HG03095 (cell line): ENCODE measurements around the gene PCSK4.
"Not testable (repeated sequence)": the region's sequence is repeated elsewhere in the genome, so short reads cannot be mapped to it uniquely, and the experiment has no call there.

ENCODE experiments used
- ATAC-seq: cut with Tn5 transposase; IDR thresholded peaks from one replicate; pipeline ENCODE4 v1.9.1; 2021; ENCODE audit warnings: moderate library complexity; ENCODE audit not compliant: unreplicated experiment

The PCSK4 gene

DNA sequence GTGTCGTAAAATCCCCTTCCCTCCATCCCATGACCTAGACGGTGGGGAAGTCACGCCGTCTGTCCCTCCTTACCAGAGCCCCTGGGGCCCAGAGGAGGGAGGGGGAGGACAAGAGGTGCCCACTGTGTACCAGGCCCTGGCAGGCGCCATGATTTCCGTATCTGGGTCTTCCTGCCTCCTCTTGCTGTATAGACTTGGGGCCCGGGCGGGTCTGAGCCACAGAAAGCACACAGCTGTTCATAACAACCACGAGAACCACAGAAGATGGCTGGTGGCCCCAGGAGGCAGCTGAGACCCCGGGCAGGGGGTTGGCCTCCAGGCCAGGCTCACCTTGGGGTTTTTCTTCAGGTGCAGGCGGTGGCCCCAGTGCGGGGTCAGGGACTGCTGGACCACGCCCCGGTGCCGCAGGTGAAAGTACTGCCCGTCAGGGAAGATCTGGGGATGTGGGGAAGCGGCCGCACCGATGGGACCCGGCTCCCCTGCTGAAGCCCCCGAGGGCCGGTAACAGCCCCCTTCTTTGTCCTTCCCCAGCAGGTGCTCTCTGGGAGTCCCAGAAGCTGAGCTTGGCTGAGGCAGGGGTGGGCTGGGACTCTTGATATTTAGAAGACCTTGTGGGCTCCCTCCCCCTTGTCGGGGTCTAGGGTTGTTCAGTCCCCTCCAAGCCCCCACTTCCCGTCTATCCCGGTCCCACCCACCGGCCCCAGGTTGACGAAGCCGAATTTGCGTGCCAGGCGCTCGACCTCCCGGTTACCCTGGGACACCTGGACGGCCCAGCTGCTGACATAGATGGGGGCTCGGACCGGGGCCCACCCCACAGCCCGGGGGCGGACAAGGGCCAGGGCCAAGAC is 463 bp downstream of the PCSK4 start:
- ATAC-seq: no peak

DNA sequence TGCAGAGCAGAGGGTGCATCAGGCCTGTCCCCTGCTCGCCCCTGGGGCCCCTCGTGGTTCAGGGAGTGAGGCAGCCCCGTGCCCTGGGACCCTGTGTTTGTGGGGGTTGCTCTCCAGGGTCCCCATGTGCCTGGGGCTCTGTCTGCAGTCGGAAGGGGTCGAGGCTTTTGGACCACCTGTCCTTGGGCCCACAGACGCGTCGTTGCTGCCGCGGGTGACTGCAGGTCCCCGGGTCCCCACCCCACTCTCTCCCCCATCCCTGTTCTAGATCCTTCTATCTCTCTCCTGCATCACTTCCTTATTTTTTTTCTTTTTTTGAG is 1.9 kb downstream of the PCSK4 start:
- ATAC-seq: no peak

DNA sequence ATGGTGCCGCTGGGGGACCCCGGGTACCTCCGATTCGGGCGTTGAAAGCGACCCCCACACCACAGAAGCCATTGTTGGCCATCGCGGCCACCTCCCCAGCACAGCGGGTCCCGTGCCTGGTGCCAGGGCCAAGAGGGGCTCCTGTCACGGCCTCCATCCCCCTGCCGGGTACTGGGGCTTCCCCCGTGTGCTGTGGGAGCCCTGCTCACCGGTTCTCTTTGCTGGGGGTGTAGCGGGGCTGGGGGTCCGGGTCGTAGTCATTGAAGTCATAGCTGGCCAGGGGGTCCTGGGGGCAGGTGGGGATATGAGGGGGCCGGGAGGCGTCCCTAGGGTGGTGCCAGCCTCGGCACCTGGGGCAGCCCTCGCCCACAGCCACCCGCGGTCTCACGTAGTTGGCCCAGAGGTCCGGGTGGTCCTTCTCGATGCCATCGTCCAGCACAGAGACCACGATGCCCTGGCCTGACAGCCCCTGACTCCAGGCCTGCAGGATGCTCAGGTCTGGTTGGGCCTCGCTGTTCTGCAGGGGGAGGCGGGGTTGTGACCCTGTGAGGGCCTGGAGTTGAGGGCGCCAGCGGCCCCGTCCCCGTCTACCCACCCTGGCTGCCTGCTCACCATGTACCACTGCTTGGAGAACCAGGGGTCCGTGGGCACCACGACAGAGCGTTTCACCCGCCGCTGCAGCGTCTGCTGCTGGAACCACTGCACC is 2.4 kb downstream of the PCSK4 start:
- ATAC-seq: no peak

DNA sequence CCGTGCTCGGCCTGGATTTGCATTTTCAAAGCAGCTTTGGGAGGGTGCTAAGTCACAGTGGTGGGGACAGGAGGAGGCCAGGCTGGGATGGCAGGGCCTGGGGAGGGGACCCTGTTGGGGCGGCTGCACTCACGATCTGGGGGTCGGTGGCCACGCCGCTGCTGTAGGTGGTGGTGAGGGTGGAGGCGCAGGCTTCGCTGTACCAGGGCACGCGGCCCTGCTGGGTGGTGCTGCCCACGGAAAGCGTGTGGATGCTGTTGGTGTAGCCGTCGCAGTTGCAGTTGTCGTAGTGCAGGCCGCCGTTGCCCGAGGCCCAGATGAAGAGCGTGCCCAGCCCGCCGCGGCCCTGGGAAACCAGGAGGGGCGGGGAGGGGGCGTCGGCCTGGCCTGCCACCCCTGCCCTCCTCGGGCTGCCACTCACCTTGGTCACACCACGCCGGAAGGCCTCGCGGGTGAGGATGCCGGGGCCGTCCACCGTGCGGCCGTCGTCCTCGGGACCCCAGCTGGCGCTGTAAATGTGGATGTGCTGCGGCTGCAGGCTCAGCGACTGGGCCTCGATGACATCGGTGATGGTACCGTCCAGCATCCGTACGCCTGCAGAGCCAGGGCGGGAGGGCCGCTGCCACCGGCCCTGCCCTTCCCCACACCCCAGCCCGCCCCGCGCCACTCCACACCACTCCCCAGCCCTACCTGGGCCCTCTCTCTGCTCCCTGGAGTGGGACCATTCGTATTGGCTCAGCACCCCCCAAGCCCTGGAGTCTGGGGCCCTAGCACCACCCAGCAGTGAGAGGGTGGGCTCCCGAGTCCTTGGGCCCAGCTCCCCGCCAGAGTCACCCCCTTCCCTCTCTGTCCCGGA is 3.2 kb downstream of the PCSK4 start:
- no peak for ATAC-seq

DNA sequence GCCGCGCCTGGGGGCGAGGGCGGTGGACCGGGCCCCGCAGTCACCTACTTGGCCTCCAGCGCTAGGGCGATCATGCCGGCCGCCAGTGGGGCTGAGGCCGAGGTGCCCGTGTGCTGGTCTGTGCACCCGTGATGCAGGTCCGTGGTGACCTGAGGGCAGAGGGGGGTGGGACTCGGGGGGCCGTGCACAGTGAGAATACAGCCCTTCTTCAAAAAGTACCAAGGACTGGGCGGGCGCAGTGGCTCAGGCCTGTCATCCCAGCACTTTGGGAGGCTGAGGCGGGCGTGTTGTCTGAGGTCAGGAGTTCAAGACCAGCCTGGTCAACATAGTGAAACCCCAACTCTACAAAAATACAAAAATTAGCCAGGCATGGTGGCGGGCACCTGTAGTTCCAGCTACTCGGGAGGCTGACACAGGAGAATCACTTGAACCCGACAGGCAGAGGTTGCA is 6.1 kb downstream of the PCSK4 start:
- ATAC-seq: no peak

DNA sequence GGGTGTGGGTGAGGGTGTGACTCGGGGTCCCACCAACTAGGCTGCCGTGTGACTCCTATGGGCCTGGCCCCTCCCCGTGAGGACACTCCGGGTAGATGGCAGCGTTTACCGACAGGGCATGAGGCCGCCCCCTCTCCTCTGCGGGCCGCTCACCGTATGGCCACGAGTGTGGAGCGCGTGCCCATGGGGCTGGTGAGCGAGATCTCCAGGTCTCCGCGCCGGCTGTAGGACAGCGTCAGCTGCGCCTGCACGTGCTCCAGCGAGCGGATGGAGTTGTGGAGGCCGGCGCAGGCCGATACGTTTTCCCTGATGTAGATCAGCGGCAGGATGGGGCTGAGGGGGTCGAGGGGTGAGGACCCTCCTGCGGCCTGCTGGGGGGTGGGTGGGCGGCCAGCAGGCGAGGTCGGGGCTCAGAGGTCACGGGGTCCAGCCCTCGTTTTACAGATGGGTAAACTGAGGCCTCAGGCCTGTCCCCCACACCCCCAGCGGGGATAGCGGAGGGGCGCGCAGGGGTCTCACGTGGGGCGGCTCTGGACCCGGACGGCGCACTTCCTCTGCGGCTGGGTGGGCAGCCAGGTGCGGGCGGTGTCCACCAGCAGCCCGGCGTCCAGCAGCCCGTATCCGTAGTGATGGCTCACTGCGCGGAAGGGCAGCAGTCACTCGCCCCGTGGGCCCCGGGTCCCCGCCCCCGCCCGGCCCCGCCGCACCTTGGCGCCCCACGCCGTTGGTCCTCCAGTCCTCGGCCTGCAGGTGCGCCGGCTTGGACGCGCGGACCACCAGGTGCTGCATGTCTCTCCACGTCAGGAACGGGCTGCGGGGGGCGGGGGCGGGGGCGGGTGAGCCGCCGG is 6.8 kb downstream of the PCSK4 start:
- no peak for ATAC-seq

DNA sequence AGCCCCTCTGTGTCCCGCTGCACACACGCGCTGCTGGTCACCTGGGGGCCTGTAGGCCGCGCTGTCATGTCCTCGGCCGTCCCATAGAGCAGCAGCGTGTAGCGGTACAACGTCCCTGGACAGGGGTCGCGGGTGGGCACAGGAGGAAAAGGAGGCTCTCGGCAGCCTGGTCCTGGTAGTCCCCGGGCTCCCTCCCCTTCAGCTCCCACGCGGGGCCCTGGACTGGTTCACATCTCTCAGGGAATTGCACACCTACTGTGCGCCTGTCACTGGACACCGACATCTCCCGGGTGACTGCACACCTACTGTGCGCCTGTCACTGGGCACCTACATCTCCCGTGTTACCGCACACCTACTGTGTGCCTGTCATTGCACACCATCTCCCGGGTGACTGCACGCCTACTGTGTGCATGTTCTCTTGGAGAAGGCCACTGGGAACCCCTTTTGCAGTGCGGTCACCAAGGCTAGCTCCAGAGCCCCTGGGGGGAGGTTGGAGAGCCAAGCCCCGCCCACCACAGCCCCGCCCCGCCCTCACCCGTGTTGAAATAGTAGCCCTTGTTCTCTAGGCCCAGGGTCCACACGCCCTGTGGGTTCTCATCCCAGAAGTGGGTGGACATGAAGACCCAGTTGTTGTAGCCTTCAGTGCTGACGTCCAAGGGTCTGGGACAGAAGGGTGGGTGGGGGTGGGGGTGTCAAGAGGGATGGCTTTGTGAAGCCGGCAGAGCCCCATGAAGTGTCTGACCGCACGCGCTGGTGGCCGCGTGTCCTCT is 7.6 kb downstream of the PCSK4 start:
- ATAC-seq: no peak

DNA sequence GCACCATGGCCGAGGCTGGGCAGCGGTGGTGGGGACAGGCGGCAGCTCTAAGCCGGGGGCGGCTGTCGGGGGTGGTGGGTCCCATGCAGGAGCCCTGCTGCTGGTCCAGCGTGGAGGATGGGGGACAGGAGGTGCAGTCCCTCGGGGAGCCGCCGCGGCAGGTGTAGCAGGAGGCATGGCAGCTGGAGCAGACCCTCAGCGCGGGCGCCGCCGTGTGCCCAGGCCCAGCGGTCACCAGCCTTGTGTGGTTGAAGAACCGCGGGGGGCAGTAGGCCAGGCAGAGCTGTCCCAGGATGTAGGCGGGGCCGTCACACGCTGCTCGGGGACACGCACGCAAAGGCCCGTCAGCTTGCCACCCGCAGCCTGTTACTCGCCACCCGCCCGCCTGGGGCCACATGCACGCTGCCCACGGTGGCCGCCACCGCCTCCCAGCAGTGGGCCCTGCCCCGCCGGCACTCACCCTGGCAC is 8.2 kb downstream of the PCSK4 start:
- no peak for ATAC-seq

DNA sequence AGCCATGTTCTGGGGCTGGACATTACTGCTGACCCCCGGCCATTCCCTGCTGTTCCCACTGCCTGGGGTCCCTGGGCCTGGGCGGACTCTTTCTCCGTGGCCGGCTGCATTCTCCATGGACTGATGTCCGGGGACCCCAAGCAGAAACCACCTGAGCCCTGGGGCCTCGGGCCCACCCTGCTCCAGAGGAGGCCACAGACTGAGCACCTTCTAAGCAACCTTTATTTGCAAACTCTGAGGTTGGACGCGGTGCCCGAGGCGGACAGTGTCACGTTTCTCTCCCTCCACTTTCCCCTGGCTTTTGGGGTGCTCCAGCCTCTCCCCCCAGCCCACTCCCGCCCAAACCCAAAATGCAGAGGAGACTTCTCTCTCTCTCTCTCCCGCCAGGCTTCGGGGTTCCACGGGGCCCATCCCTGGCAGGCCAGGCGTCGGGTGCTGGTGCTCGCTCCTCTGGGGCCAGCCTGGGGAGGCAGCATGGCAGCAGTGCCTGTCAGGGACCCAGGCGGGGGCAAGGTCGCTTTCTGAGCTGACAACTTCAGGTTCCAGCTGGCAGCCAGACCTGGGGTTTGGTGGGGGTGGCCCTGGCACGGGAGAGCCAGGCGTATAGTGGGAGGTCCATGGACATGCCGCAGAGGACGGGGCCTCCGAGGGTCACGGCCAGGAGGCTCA is 8.8 kb downstream of the PCSK4 start:
- ATAC-seq: no peak

DNA sequence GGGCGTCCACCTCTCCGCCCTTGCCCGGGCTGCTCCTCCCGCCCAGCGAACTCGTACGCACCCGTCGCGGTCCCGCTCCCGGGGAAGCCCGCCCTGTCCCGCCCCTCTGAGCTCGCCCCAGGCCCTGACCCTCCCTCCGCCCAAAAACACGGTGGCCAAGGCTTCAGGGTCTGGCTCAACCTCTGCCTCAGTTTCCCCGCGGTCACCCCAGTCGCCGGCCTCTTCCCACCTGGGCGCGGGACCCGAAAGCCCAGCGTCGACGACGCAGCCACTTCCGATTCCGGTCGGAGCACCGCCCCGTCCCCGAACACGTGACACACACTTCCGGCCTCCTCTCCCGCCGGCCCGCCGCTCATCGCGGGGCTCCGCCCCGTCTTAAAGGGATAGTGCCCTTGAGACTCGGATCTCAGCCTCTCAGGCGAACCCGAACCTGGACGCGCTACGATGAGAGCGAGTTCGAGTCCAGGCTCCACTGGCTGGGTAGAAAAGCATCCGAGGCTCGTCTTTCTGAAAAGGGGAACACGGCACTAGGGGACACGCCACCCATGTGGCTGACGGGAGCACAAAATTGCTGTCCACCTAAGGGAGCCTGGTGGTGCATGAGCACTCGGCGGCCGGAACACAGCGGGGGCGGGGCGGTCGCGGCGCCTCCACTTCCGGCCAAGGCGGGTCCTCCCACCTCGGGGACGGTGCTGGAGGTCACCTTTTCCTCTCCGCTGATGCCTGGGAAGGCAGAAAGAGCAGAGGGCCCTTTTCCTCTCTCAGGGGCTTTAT is 11.0 kb downstream of the PCSK4 start, which contains the start of gene C19orf25:
Gene C19orf25 (minus strand): TSS at position 282 of the 774 bp plus-strand sequence. CDS start 312 bp downstream, outside the sequence.
- ATAC-seq: peak; percentile 78

DNA sequence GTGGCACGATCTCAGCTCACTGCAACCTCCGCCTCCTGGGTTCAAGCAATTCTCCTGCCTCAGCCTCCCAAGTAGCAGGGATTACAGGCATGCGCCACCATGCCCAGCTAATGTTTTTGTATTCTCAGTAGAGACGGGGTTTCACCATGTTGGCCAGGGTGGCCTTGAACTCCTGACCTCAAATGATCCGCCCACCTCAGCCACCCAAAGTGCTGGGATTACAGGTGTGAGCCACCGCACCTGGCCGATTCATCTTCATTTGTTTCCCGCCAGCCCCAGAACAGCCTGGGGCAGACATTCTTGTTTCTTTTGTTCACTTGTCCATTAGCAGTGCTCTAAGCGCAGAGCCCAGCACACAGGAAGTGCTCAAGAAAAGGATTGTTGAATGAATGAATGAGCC is 13.1 kb downstream of the PCSK4 start:
- ATAC-seq: not testable (repeated sequence)

DNA sequence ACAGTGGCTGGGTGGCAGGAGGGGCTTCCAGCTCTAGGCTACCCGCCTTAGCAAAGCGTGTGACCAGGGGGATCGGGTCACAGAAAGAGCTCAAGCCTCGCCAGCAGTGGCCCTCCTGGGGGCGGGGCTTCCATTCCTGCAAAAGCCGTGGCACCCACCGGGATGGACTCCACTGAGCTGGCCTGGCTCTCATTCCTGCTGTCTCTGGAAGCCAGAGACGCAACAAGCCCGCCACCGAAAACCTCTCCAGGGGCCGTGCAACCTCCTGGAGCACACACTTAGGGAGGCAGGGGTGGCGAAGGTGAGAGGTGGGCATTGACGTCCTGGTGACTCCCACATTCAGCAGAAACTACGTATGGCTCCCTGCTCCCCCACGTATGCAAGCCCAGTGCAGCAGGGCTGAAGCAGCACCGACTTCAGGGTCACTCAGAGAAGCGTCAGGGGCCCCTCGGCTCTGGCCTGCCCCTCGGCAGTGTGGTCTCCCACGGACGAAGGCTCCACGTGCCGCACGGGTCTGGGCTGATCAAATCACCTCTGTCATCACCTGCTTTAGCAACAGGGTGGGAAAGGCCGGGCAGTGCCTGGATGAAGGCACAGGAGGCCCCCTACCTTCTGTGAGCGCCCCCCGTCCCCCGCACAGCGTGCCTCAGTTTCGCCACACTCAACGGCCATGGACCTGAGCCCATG is 14.3 kb downstream of the PCSK4 start:
- ATAC-seq: no peak

DNA sequence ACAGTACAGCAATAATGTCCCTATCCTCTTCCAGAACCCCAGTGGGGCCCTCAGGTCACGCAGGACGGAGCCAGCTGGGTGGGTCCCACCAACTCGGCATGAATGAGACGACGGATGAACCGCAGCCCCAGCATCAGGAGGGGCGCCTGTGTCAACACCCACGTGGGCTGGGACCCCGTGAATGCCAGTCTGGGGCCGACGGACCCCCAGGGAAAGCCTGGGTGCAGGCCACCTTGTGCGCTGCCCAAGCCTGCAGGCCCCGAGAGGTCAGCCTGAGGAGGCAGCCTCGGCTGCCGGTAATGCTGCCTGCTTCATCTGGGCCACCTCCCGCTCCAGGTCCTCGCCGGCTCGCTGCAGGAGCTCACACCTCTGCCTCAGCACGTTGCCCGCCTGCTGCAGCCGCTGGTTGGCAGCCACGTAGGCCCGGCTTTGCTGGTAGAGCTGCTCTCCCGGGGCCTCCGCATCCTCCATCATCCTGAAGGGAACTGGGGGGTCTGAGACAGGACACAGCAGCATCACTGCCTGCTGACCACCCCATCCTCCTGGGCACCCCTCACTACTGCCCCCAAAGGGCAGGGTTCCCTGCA is 15.3 kb downstream of the PCSK4 start:
- no peak for ATAC-seq

DNA sequence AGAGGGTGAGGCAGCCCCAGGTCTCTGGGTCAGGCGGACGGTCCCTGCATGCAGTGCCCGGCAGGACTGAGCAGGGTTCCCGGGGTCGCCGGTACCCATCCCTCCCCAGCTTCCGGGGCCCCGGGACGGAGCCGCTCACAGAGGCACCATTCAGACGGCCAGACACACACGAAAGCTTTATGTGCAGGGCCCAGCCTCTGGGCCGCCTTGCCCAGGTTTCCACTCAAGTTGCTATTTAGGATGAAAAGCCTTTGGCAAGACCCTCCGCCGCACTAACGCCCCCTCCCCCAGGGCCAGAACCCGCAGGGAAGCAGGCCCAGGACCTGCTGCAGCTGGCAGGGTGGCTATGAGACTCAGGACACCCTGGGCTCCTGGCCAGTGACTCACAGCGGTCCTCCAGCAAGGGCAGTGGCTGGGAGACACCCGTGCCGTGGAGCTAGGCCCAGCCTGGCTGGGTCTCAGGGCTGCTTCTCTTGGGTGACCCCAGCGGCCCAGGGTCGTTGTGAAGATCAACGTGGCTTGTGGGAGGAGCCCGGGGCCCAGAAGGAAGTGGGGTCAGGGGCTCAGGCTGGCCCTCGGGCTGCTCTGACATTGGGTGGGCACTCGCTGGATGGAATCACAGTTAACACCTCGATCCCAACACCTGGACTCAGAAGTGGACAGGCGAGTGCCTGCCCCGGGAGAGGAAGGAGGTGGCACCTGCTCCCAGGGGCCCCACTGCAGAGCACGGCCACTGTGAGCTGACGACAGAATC is 16.0 kb downstream of the PCSK4 start:
- ATAC-seq: no peak

DNA sequence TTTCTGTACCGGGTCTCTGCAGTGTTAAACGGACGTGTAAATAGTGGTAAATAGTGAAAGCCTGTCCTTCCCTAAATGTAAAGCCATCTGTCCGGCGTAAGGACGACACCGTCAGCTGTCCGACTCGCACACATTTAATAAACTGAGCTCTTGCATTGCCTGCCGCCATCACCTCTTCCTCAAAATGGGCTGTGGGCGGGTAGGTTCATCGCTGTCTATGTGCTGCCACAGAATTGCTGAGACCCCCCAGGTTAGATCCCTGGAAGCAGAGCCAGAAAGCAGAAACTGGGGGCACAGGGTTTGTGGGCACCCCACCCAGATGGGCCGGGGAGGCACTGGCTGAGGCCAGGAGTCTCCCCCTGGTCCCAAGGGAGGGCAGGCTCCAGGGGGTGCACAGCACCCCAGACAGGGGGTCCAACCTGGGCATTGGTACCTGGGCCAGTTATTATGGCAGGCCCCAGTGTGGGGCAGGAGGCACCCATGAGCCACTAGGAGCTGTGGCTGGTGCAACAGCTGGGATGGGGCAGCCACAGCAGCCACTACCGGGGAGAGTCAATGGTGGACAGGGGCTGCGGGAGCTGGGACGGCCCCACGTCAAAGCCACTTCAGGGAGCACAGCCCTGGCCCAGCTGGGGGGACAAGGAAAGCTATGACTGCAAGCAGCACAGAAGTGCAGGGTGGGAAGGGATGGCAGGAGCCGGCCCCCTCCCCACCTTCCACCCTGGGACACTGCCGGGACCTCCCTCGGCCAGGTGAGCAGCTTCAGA is 16.9 kb downstream of the PCSK4 start:
- no peak for ATAC-seq
